IPS-18a (cell line): ENCODE measurements around the gene FCMR.

Experiments used
- H3K27ac ChIP-seq: one replicate; pipeline ENCODE4 v1.5.1; 2013; ENCODE audit warnings: low read length
- H3K27me3 ChIP-seq: one replicate; pipeline ENCODE4 v1.6.1; 2013; ENCODE audit warnings: mild to moderate bottlenecking, low read length; ENCODE audit not compliant: control insufficient read depth, insufficient read depth
- H3K36me3 ChIP-seq: one replicate; pipeline ENCODE4 v1.6.1; 2013; ENCODE audit warnings: low read depth, low read length; ENCODE audit not compliant: control insufficient read depth
- H3K4me1 ChIP-seq: one replicate; pipeline ENCODE4 v1.6.1; 2013; ENCODE audit warnings: low read depth, low read length; ENCODE audit not compliant: control insufficient read depth
- H3K4me3 ChIP-seq: one replicate; pipeline ENCODE4 v1.5.1; 2013; ENCODE audit warnings: low read length
- H3K9ac ChIP-seq: one replicate; pipeline ENCODE4 v1.6.1; 2013; ENCODE audit warnings: mild to moderate bottlenecking, low read length, moderate library complexity
- H3K9me3 ChIP-seq: one replicate; pipeline ENCODE4 v1.6.1; 2013; ENCODE audit warnings: low read depth, low read length; ENCODE audit not compliant: control insufficient read depth

Gene FCMR

GRCh38 chr1:206915030-206915735 is 6.6 kb downstream of the FCMR start:
- no peaks in the 10 kb centered on the region for H3K9me3 ChIP-seq
- H3K4me3 ChIP-seq, result no peak overlapping the region
- H3K27ac ChIP-seq, result no peak overlapping the region
- peaks cover 8% of the 10 kb centered on the region for H3K27me3 ChIP-seq
- no peak overlapping the region for H3K9ac ChIP-seq
- H3K4me1 ChIP-seq, result no peaks in the 10 kb centered on the region
- H3K36me3 ChIP-seq, result no peaks in the 10 kb centered on the region

GRCh38 chr1:206913766-206914537 is 7.8 kb downstream of the FCMR start:
- Histone ChIP-seq H3K27me3 (peaks cover 21% of the 10 kb centered on the region), H3K4me1 (peaks cover 1% of the 10 kb centered on the region), H3K9ac (no peak overlapping the region), H3K9me3 (no peaks in the 10 kb centered on the region), H3K36me3 (no peaks in the 10 kb centered on the region), H3K27ac (no peak overlapping the region), H3K4me3 (no peak overlapping the region)

GRCh38 chr1:206912445-206913095 is 9.2 kb downstream of the FCMR start:
- no peaks in the 10 kb centered on the region for H3K9me3 ChIP-seq
- peaks cover 35% of the 10 kb centered on the region for H3K27me3 ChIP-seq
- H3K27ac ChIP-seq, result no peak overlapping the region
- no peak overlapping the region for H3K4me3 ChIP-seq
- no peaks in the 10 kb centered on the region for H3K36me3 ChIP-seq
- H3K9ac ChIP-seq, result no peak overlapping the region
- peaks cover 4% of the 10 kb centered on the region for H3K4me1 ChIP-seq

- no peaks in the 10 kb centered on the region for H3K9me3 ChIP-seq
- H3K27ac ChIP-seq, result no peak overlapping the region
- no peak overlapping the region for H3K4me3 ChIP-seq
- H3K36me3 ChIP-seq, result no peaks in the 10 kb centered on the region
- H3K4me1 ChIP-seq, result peaks cover 4% of the 10 kb centered on the region
- H3K9ac ChIP-seq, result no peak overlapping the region
- H3K27me3 ChIP-seq, result peaks cover 40% of the 10 kb centered on the region
Measured at GRCh38 chr1:206911064-206911663, 10.6 kb downstream of the FCMR start.

GRCh38 chr1:206909883-206910318 is 11.8 kb downstream of the FCMR start:
- no peaks in the 10 kb centered on the region for H3K36me3 ChIP-seq
- no peaks in the 10 kb centered on the region for H3K9me3 ChIP-seq
- H3K9ac ChIP-seq, result peak overlapping the region; percentile 23
- peaks cover 4% of the 10 kb centered on the region for H3K4me1 ChIP-seq
- H3K27me3 ChIP-seq, result peaks cover 42% of the 10 kb centered on the region
- peak overlapping the region; percentile 63 for H3K4me3 ChIP-seq
- H3K27ac ChIP-seq, result no peak overlapping the region

- Histone ChIP-seq H3K4me3 (peak overlapping the region; percentile 63), H3K36me3 (no peaks in the 10 kb centered on the region), H3K27me3 (peaks cover 42% of the 10 kb centered on the region), H3K9me3 (no peaks in the 10 kb centered on the region), H3K9ac (peak overlapping the region; percentile 23), H3K27ac (no peak overlapping the region), H3K4me1 (peaks cover 4% of the 10 kb centered on the region)
Measured at GRCh38 chr1:206909161-206909882, 12.4 kb downstream of the FCMR start.

GRCh38 chr1:206908038-206908437 is 13.7 kb downstream of the FCMR start:
- Histone ChIP-seq H3K4me3 (no peak overlapping the region), H3K36me3 (no peaks in the 10 kb centered on the region), H3K27ac (no peak overlapping the region), H3K9ac (no peak overlapping the region), H3K4me1 (peaks cover 4% of the 10 kb centered on the region), H3K27me3 (peaks cover 42% of the 10 kb centered on the region), H3K9me3 (no peaks in the 10 kb centered on the region)

- Histone ChIP-seq H3K27ac (no peak overlapping the region), H3K36me3 (no peaks in the 10 kb centered on the region), H3K4me3 (no peak overlapping the region), H3K9me3 (no peaks in the 10 kb centered on the region), H3K4me1 (peaks cover 4% of the 10 kb centered on the region), H3K9ac (no peak overlapping the region), H3K27me3 (peaks cover 42% of the 10 kb centered on the region)
Measured at GRCh38 chr1:206907304-206907991, 14.3 kb downstream of the FCMR start.

- no peaks in the 10 kb centered on the region for H3K36me3 ChIP-seq
- H3K9ac ChIP-seq, result no peak overlapping the region
- peaks cover 4% of the 10 kb centered on the region for H3K4me1 ChIP-seq
- no peaks in the 10 kb centered on the region for H3K9me3 ChIP-seq
- peaks cover 37% of the 10 kb centered on the region for H3K27me3 ChIP-seq
- H3K4me3 ChIP-seq, result no peak overlapping the region
- no peak overlapping the region for H3K27ac ChIP-seq
Measured at GRCh38 chr1:206905295-206906164, 16.2 kb downstream of the FCMR start.
